Suprapubic skin (tissue), 4 donors: ENCODE measurements around the gene SLC30A10. TPM values are rescaled to one million over a fixed set of nuclear protein-coding genes. Genes with fewer than 3 reads are reported as not detected.
"Not testable (repeated sequence)": the region's sequence is repeated elsewhere in the genome, so short reads cannot be mapped to it uniquely, and the experiment has no call there.

Source experiments
- DNase-seq, 2 donors: peaks; one replicate each; pipeline ENCODE4 v3.0.0-alpha.2; 2019; ENCODE audit warnings: low spot score in 2 of 2
- H3K27ac ChIP-seq: fragments of 200-600 bp; sonication (generic); one replicate; pipeline ENCODE4 v1.5.1; 2019
- H3K27me3 ChIP-seq: fragments of 200-600 bp; sonication (generic); one replicate; pipeline ENCODE4 v1.5.1; 2019
- H3K36me3 ChIP-seq: fragments of 200-600 bp; sonication (generic); one replicate; pipeline ENCODE4 v1.5.1; 2019
- H3K4me1 ChIP-seq: fragments of 200-600 bp; sonication (generic); one replicate; pipeline ENCODE4 v1.5.1; 2019
- H3K4me3 ChIP-seq: fragments of 200-600 bp; sonication (generic); one replicate; pipeline ENCODE4 v1.5.1; 2019; ENCODE audit warnings: mild to moderate bottlenecking
- H3K9me3 ChIP-seq: fragments of 200-600 bp; sonication (generic); one replicate; pipeline ENCODE4 v1.5.1; 2019
- CTCF ChIP-seq, 2 donors: fragments of 200-600 bp in 1 of 2; fragments of 450-650 bp in 1 of 2; sonication (generic) in 1 of 2; IDR thresholded peaks; one replicate each; pipeline ENCODE4 v1.5.1; 2016 to 2019; ENCODE audit warnings: antibody characterized with exemption in 2 of 2, mild to moderate bottlenecking in 1 of 2, moderate library complexity in 1 of 2
- EP300 ChIP-seq: sonication (generic); formaldehyde crosslinking; IDR thresholded peaks from one replicate; pipeline ENCODE4 v1.6.1; 2017; ENCODE audit warnings: antibody characterized with exemption
- POLR2A ChIP-seq, 2 donors: fragments of 450-650 bp; IDR thresholded peaks; one replicate each; pipeline ENCODE4 v1.6.1; 2017; ENCODE audit warnings: antibody characterized with exemption in 2 of 2, mild to moderate bottlenecking in 2 of 2, moderate library complexity in 2 of 2
- POLR2AphosphoS5 ChIP-seq, 3 donors: sonication (generic); formaldehyde crosslinking; IDR thresholded peaks; one replicate each; pipeline ENCODE4 v1.6.1; 2017; ENCODE audit warnings: antibody characterized with exemption in 3 of 3
- WGBS: methylation state at CpG from one replicate; pipeline ENCODE4 v1.1.5; 2018; 5-methylcytosine and 5-hydroxymethylcytosine counted together
- total RNA-seq, 4 donors: library from RNA; depleted of rRNA; stranded (reverse); fragments of >200 nt; gene quantifications; one replicate each; pipeline ENCODE4 v1.1.0, GENCODE V29; 2016

Gene SLC30A10
- total RNA-seq, 4 donors from 2014 or later: 0.30 to 0.86 (median 0.48) TPM; not detected in 1

DNA sequence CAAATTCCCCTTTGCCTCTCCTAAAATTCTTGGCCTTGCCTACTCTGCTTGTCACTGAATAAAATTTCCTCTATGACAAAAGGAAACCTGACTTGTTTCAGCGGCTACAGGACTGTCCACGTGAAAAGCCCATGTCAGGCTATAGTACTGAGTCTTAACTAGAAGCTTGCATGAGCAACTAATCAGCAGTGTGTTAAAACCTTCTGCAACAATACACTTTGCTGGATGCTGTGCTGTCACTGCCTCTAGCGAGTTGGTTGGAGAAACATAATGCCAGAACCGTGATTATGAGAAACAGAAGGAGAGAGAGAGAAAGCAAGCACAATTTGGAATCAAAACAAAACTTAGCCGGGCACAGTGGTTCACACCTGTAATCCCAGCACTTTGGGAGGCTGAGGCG is 25.7 kb upstream of the SLC30A10 start:
- no peaks in the 10 kb centered on the region for H3K4me1 ChIP-seq
- no peak for DNase-seq
- TF ChIP-seq POLR2A (IDR thresholded peaks at IDR 0.05): no peak
- TF ChIP-seq POLR2AphosphoS5 (IDR thresholded peaks at IDR 0.05): no peak
- no peak for TF ChIP-seq CTCF (IDR thresholded peaks at IDR 0.05)
- no peak for TF ChIP-seq EP300
- H3K36me3 ChIP-seq: no peaks in the 10 kb centered on the region
- H3K9me3 ChIP-seq: no peaks in the 10 kb centered on the region
- 77% methylated on average over 6 of the region's 6 CpGs for WGBS
- no peak overlapping the region for H3K27ac ChIP-seq
- H3K4me3 ChIP-seq: no peak overlapping the region
- no peaks in the 10 kb centered on the region for H3K27me3 ChIP-seq

- Histone ChIP-seq H3K36me3 (no peaks in the 10 kb centered on the region), H3K4me3 (no peak overlapping the region), H3K27ac (no peak overlapping the region), H3K27me3 (no peaks in the 10 kb centered on the region), H3K9me3 (no peaks in the 10 kb centered on the region), H3K4me1 (no peaks in the 10 kb centered on the region)
- DNase-seq: no peak
- TF ChIP-seq POLR2A (IDR thresholded peaks at IDR 0.05): no peak
Observed at GRCh38 chr1:219952361-219952760, 24.0 kb upstream of the SLC30A10 start.

DNA sequence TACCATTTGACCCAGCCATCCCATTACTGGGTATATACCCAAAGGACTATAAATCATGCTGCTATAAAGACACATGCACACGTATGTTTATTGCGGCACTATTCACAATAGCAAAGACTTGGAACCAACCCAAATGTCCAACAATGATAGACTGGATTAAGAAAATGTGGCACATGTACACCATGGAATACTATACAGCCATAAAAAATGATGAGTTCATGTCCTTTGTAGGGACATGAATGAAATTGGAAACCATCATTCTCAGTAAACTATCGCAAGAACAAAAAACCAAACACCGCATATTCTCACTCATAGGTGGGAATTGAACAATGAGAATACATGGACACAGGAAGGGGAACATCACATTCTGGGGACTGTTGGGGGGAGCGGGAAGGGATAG is 20.9 kb upstream of the SLC30A10 start:
- not testable (repeated sequence) for H3K4me3 ChIP-seq, H3K9me3 ChIP-seq, H3K27me3 ChIP-seq, H3K36me3 ChIP-seq, H3K27ac ChIP-seq, DNase-seq, H3K4me1 ChIP-seq
- 90% methylated on average over 4 of the region's 5 CpGs for WGBS

DNA sequence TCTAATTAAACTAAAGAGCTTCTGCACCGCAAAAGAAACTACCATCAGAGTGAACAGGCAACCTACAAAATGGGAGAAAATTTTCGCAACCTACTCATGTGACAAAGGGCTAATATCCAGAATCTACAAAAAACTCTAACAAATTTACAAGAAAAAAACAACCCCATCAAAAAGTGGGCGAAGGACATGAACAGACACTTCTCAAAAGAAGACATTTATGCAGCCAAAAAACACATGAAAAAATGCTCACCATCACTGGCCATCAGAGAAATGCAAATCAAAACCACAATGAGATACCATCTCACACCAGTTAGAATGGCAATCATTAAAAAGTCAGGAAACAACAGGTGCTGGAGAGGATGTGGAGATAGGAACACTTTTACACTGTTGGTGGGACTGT is 20.4 kb upstream of the SLC30A10 start:
- H3K36me3 ChIP-seq, H3K9me3 ChIP-seq, DNase-seq, H3K27me3 ChIP-seq, H3K27ac ChIP-seq, H3K4me3 ChIP-seq, H3K4me1 ChIP-seq: not testable (repeated sequence)
- WGBS: 94% methylated on average over 3 of the region's 3 CpGs

DNA sequence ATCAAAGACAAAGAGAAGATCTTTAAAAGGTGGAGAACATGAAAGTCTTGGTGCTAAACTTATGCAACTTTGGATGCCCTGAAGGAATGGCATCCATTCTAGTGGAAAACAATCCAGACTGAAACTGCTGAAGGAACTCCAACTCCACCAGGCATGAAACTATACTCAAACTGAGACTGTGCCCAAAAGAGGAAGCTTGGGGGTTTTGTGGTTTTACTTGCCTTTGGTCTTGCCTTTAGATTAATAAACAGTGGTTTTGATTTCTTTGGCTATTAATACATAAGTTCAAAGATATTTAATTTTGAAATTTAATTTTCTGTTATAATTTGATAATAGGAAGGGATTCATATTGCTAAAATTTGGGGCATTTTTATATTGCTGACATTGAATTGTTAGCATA is 17.4 kb upstream of the SLC30A10 start:
- no peak for DNase-seq
- no peaks in the 10 kb centered on the region for H3K27me3 ChIP-seq
- TF ChIP-seq EP300: no peak
- no peak for TF ChIP-seq POLR2AphosphoS5 (IDR thresholded peaks at IDR 0.05)
- no peak for TF ChIP-seq CTCF (IDR thresholded peaks at IDR 0.05)
- no peak for TF ChIP-seq POLR2A (IDR thresholded peaks at IDR 0.05)

DNA sequence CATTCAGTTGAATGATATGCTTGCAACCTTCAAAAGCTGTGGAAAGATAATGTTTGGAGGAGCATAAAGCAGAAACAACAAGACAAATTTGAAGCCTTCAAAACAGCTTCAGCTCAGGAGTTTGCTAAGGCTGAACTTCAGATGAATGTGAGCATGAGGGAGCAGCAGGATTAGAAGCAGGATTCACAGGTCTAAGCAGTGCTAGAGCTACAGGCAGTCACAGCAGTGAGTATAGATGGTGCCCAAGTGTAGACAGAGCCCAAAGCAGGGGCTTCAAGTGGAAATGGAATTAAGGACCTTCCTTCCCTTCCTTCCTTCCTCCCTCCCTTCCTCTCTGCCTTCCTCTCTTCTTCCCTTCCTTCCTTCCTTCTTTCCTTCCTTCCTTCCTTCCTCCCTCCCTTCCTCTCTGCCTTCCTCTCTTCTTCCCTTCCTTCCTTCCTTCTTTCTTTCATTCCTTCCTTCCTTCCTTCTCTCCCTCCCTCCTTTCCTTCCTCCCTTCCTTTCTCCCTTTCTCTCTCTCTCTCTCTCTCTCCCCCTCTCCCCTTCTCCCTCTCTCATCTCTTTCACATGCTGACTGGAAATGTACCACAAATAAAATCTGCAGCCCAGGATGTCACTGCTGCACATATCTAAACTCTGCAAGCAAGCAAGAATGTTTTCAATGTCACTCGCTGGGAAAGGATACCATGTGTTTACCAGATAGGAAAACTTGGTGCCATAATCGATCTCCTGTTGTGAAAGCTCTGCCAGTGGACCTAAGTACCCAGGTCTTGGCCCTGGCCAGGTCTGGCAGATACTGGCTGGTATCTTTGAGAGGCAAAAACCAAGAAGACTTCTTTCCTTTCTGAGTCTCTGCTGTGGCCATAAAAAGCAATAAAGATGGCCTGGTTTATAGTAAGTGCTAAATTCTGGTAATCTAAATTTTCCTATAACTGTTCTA is 13.1 kb upstream of the SLC30A10 start:
- Histone ChIP-seq H3K36me3 (no peaks in the 10 kb centered on the region), H3K4me1 (no peaks in the 10 kb centered on the region), H3K27ac (no peak overlapping the region), H3K4me3 (no peak overlapping the region), H3K27me3 (no peaks in the 10 kb centered on the region), H3K9me3 (no peaks in the 10 kb centered on the region)
- no peak for DNase-seq
- 70% methylated on average over 2 of the region's 2 CpGs for WGBS
- TF ChIP-seq POLR2A (IDR thresholded peaks at IDR 0.05) (no peak), CTCF (IDR thresholded peaks at IDR 0.05) (no peak)

More for the DNA sequence above, 17.4 kb upstream of the SLC30A10 start:
- H3K4me3 ChIP-seq: no peak overlapping the region
- no peaks in the 10 kb centered on the region for H3K9me3 ChIP-seq
- no peak overlapping the region for H3K27ac ChIP-seq
- no peaks in the 10 kb centered on the region for H3K4me1 ChIP-seq
- no peaks in the 10 kb centered on the region for H3K36me3 ChIP-seq

DNA sequence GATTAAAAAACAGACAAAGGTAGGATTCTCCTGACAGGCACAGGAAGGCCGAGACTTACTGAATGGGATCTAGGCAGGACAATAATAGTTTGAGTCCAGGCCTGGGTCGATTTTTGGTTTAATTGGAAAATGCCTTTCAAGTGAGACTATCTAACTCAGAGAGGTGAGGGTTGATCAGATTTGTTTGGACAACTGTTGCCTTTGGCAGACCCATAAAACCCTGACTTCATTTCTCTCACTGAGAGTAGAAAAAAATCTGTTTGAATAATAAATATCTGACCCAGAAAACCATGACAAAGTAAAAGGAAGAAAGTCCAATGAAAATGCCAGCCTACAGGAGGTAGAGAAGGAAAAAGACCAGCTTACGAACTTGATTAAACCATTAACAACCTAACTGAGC is 12.3 kb upstream of the SLC30A10 start:
- no peak for DNase-seq
- H3K9me3 ChIP-seq: no peaks in the 10 kb centered on the region
- no peak overlapping the region for H3K27ac ChIP-seq
- H3K4me1 ChIP-seq: no peaks in the 10 kb centered on the region
- no peak overlapping the region for H3K4me3 ChIP-seq
- no peaks in the 10 kb centered on the region for H3K36me3 ChIP-seq
- no peak for TF ChIP-seq POLR2A (IDR thresholded peaks at IDR 0.05)
- no peak for TF ChIP-seq EP300
- no peak for TF ChIP-seq CTCF (IDR thresholded peaks at IDR 0.05)
- TF ChIP-seq POLR2AphosphoS5 (IDR thresholded peaks at IDR 0.05): no peak
- no peaks in the 10 kb centered on the region for H3K27me3 ChIP-seq
- WGBS: 68% methylated on average over 3 of the region's 3 CpGs
